Anterior cingulate cortex (tissue), 58 donors: Measurements from ENCODE around the gene SLC2A1.
"Not testable (repeated sequence)": the region's sequence is repeated elsewhere in the genome, so short reads cannot be mapped to it uniquely, and the experiment has no call there.

ENCODE experiments used
- DNase-seq, 58 donors: peaks; one replicate each; lab custom pipeline; 2025; lab: John Stamatoyannopoulos, UW

The SLC2A1 gene

DNA sequence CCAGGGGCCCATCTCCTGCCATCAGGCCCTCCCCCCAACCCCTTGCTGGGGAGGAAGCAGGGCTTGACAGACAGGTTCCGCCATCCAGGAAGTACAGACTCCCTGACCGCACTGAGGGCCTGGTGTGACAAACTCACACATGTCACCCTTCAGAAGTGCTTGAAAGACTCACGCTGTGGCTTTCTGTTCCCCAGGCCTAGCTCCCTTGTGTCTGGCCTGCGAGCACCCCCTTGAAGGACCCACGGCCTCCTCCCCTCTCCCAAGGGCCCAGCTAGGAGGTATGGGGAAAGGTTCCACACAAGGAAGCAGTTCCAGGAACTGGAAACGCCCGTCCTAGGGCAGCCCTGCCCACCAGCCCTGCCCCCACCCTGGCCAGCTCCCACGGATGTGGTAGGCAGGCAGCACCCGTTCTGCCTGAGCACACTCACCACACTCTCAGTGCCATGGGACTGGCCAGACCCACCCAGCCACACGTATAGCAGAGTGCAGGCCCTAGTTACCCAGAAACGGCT, 26.7 kb downstream of the SLC2A1 start:
- no peak for DNase-seq

- DNase-seq, result peak in 5 of 58 donors; percentile 16 to 32 (median 30)
Observed at GRCh38 chr1:42931108-42931539, 27.5 kb downstream of the SLC2A1 start.

GRCh38 chr1:42930178-42931107, 28.2 kb downstream of the SLC2A1 start:
- no peak for DNase-seq

DNA sequence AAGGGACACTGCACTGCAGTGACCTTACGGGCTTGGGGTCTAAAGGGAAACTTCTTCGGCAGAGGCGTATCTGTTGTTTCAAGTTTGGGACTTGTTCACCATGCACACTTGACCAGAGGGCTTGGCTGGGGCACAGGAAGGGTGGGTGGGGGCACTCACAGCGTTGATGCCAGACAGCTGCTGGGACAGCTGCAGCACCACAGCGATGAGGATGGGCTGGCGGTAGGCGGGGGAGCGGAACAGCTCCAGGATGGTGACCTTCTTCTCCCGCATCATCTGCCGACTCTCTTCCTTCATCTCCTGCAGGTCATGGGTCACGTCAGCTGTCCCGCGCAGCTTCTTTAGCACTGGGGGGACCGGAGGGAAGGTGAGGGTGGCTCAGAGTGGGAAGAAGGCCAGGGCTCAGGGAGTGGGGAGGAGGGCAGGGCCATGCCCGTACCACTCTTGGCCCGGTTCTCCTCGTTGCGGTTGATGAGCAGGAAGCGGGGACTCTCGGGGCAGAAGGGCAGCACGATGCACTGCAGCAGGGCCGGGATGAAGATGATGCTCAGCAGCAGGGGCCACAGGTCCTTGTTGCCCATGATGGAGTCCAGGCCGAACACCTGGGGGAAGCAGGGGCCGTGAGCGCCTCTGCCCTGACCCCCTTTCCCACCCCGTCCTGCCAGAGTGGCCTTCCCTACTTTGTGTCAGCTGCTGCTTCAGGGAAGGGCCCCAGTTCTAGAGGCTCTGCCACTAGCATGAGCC, 29.1 kb downstream of the SLC2A1 start:
- no peak for DNase-seq

GRCh38 chr1:42928859-42929258, 29.8 kb downstream of the SLC2A1 start:
- no peak for DNase-seq

DNA sequence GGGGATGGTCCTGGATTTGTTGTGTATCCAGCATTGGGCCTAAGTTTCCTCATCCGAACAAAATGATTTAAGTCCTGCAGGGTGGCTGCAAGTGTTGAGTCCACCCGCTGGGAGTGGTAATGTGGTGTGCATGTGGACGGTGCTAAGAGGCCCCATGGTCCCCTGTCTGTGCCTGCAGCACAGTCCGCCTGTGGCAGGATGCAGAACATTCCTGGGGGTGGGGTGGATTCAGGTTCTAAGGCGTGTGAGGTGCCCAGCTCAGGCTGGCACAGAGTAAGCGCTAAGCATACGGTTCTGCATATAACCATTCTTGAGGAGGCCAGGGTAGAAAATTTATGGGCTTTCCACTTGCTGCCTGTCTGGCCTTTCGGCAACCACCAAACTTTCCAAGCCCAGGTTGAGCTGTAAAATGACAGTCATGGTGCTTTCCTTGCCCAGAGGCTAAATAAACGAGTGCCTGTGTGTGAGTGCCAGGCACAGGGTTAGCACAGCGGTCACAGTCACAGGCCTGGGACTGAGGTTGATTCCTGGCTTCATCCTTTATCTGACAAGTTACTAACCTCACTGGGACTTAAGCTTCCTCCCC, 30.7 kb downstream of the SLC2A1 start:
- DNase-seq, result no peak

- DNase-seq, result no peak
Observed at GRCh38 chr1:42927274-42927841, 31.3 kb downstream of the SLC2A1 start.

- DNase-seq, result no peak
Observed at GRCh38 chr1:42926879-42927242, 31.8 kb downstream of the SLC2A1 start.

DNA sequence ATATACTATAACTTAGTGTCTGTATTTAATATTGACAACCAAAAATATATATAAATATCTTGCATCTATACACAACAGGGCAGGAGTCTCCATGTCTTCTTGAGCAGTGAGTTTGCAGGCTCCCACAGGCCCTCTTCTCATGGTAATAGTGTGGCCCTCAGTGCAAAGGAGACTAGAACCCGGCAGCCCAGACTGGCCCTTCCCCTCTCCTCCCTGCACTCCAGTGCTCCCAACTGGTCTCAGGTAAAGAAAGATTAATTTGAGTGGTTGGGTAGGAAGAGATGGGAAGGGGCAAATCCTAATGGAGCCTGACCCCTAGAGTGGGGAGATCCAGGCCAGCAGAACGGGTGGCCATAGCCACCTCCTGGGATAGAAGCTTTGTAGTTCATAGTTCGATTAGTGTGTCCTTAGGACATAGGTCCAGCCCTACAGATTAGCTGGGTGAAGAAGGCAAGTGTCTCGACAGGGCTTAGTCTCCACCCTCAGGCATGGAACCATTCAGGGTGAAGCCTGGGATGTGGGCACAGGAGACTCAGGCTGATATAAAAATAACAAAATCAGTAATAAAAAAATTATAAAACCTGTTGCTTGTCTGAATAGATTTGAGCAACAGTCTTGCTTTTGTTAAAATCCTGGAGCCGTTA, 32.3 kb downstream of the SLC2A1 start:
- no peak for DNase-seq

- peak in 15 of 58 donors; percentile 15 to 66 (median 61) for DNase-seq
Observed at GRCh38 chr1:42924851-42925760, 33.6 kb downstream of the SLC2A1 start.

DNA sequence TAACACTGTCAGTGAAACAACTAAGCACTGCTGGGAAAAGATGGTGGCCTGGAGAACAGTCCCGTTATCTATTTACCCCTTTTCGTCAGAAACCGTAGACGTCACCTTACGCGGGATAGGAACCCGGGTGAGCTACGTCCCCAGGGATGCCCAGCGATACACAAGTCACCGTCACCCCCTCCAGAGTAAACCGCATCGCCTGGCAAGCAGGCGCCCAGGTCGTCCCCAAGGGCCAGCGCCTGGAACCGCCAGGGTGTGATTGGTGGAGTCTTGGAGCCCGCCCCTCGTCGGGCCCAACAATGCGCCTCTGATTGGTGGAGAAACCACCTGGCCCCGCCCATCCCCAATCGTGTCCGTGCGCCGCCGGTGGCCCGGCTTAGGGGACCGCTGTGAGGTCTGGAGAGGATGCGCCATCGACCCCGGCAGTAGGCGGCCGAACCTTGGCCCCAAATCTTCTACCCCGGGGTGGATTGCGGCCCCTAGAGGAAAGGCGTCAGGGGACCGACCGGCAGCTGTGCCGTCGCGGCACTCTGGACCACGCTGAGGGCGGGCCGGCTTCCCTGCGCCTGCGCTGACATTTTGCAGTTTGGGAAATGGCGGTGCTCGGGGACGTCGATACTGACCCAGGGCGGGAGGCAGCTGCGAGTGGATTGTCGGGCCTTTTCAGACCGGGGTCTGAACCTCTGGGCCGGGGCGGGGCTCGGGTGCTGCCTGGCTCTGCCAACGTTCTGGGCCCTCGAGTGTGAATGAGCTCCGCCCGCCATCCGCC, 34.4 kb downstream of the SLC2A1 start:
- peak; percentile 63 to 98 (median 94) for DNase-seq

GRCh38 chr1:42923367-42924081, 35.1 kb downstream of the SLC2A1 start:
- DNase-seq, result peak in 9 of 58 donors; percentile 39 to 69 (median 57)

DNA sequence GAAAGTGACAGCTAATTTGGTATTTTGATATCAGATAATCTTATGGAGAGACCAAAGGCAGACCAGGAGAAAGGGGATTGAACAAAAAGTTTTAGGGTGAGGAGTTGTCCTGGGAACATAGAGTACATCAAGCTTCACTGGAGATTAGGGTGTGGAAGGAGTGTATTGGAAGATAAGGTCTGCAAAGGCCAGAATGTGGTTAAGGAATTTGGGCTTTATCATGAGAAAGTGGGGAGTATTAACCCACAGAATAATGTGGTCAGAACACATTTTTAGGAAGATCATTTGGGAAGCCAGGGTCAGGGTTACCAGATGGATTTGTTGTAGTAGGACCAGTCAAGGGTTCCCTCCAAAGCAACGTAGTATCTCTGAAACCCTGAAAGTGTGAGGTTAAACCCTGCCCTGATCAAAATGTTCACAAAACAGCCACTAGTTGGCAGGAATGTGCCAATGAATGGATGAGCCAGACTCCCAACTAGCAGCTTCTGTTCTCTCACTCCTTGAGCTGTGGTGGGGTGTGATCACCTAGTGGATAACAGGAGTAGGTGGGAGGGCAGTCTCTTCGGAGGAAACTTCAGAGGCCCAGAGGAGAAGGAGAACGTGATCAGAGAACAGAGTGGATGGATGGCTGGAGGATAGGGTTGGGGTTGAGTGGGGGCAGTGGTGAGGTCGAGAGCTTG, 35.8 kb downstream of the SLC2A1 start:
- DNase-seq, result peak in 26 of 58 donors; percentile 16 to 73 (median 41)

GRCh38 chr1:42921769-42922168, 36.9 kb downstream of the SLC2A1 start:
- no peak for DNase-seq

DNA sequence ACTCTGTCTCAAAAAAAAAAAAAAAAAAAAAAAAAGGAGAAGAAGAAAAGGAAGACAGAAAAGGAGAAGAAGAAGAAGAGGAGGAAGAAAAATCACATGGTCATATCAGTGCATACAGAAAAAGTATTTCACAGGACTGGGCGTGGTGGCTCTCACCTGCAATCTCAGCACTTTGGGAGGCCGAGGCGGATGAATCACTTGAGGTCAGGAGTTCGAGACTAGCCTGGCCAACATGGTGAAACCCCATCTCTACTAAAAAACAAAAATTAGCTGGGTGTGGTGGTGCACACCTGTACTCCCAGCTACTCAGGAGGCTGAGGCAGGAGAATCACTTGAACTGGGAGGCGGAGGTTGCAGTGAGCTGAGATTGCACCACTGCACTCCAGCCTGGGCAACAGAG, 39.0 kb downstream of the SLC2A1 start:
- not testable (repeated sequence) for DNase-seq

- DNase-seq, result no peak
Observed at GRCh38 chr1:42917241-42917495, 41.5 kb downstream of the SLC2A1 start.

- DNase-seq, result no peak
Observed at GRCh38 chr1:42915456-42915855, 43.2 kb downstream of the SLC2A1 start.
